Small intestine (tissue), 7 donors: ENCODE results near the gene CALCOCO2. TPM values are rescaled to one million over a fixed set of nuclear protein-coding genes. Genes with fewer than 3 reads are reported as not detected.
"Not testable (repeated sequence)": the region's sequence is repeated elsewhere in the genome, so short reads cannot be mapped to it uniquely, and the experiment has no call there.

Experiments
- DNase-seq, 2 donors: peaks; one replicate each; pipeline versions ENCODE4 v3.0.0 to v3.0.0-alpha.2; 2013
- FAIRE-seq: peaks from 2 replicates; lab custom pipeline; 2012; peaks lifted over from hg19 to GRCh38; lab: Jason Lieb, UNC
- H3K27ac ChIP-seq, 3 donors: one replicate each; pipeline ENCODE4 v1.5.1; 2013; ENCODE audit warnings: low read length in 2 of 3, mild to moderate bottlenecking in 2 of 3, control low read depth in 1 of 3, inconsistent platforms in 1 of 3, low read depth in 1 of 3, moderate library complexity in 1 of 3
- H3K27me3 ChIP-seq, 3 donors: one replicate each; pipeline ENCODE4 v1.6.1; 2013; ENCODE audit warnings: low read length in 3 of 3, inconsistent platforms in 1 of 3; ENCODE audit not compliant: control insufficient read depth in 3 of 3, insufficient read depth in 3 of 3
- H3K36me3 ChIP-seq, 3 donors: one replicate each; pipeline ENCODE4 v1.6.1; 2013; ENCODE audit warnings: low read length in 3 of 3, inconsistent platforms in 1 of 3, low read depth in 1 of 3, mild to moderate bottlenecking in 1 of 3, moderate library complexity in 1 of 3; ENCODE audit not compliant: control insufficient read depth in 3 of 3, insufficient read depth in 2 of 3
- H3K4me1 ChIP-seq, 3 donors: one replicate each; pipeline ENCODE4 v1.6.1; 2013; ENCODE audit warnings: low read length in 2 of 3, inconsistent platforms in 1 of 3, low read depth in 1 of 3, mild to moderate bottlenecking in 1 of 3, moderate library complexity in 1 of 3; ENCODE audit not compliant: control insufficient read depth in 3 of 3, insufficient read depth in 2 of 3
- H3K4me3 ChIP-seq, 3 donors: one replicate each; pipeline ENCODE4 v1.5.1; 2013; ENCODE audit warnings: low read length in 3 of 3, control low read depth in 1 of 3, inconsistent platforms in 1 of 3, low read depth in 1 of 3, mild to moderate bottlenecking in 1 of 3, moderate library complexity in 1 of 3
- H3K9me3 ChIP-seq, 2 donors: one replicate each; pipeline ENCODE4 v1.6.1; 2013; ENCODE audit warnings: low read depth in 1 of 2, low read length in 1 of 2; ENCODE audit not compliant: control insufficient read depth in 2 of 2, insufficient read depth in 1 of 2
- WGBS, 3 donors: extraction: QIAGEN DNeasy Blood & Tissue Kit; methylation state at CpG; one replicate each; pipeline ENCODE4 v1.1.7; 2013; 5-methylcytosine and 5-hydroxymethylcytosine counted together
- polyA plus RNA-seq, 4 donors: library from polyadenylated mRNA; stranded (reverse) in 3 of 4; unstranded in 1 of 4; fragments of 200-250 nt in 3 of 4; fragments of 120-200 nt in 1 of 4; gene quantifications; one replicate each; pipeline versions ENCODE4 v1.2.1 to v1.2.3, GENCODE V29; 2013
- donor health status: healthy with polysubstance abuse.
- donor health status: control.
- donor health status: control.
- donor health status: Bipolar disorder and iron deficiency.
- donor health status: healthy.

The CALCOCO2 gene
- polyA plus RNA-seq, 4 donors: 72.1 to 170 (median 87.8) TPM

- peak overlapping the region in 1 of 3 donors; percentile 2 for H3K27ac ChIP-seq
- H3K9me3 ChIP-seq: no peaks in the 10 kb centered on the region
- peaks cover 0 to 9% (median 0%) of the 10 kb centered on the region in 3 donors for H3K27me3 ChIP-seq
- 15 to 25% (median 16%) methylated on average over 7 of the region's 7 CpGs for WGBS, 3 donors
- H3K4me3 ChIP-seq: peak overlapping the region; percentile 24 to 44 (median 44)
- no peaks in the 10 kb centered on the region for H3K36me3 ChIP-seq
- no peak for DNase-seq
- FAIRE-seq: no peak
- peaks cover 3 to 22% (median 4%) of the 10 kb centered on the region in 3 donors for H3K4me1 ChIP-seq
Measured at GRCh38 chr17:48816438-48816773, 14.4 kb upstream of the CALCOCO2 start.

GRCh38 chr17:48816774-48817590, 13.9 kb upstream of the CALCOCO2 start, which contains the start of gene TTLL6:
TSS of gene TTLL6 (minus strand) at chr17:48817229. CDS start at chr17:48817072, 157 bp downstream.
- no peaks in the 10 kb centered on the region for H3K36me3 ChIP-seq
- WGBS, 3 donors: 1 to 2% (median 1%) methylated on average over 53 to 64 of the region's 64 CpGs
- H3K27ac ChIP-seq: peak within 1 kb of the TSS in 1 of 3 donors; percentile 2
- H3K9me3 ChIP-seq: no peaks in the 10 kb centered on the region
- peaks cover 0 to 9% (median 0%) of the 10 kb centered on the region in 3 donors for H3K27me3 ChIP-seq
- H3K4me3 ChIP-seq: peak within 1 kb of the TSS; percentile 24 to 44 (median 44)
- FAIRE-seq (no peak), DNase-seq (peak; percentile 92 to 94)
- peaks cover 3 to 20% (median 4%) of the 10 kb centered on the region in 3 donors for H3K4me1 ChIP-seq

- 68 to 82% (median 81%) methylated on average over 9 of the region's 9 CpGs for WGBS, 3 donors
- no peak for FAIRE-seq
Measured at GRCh38 chr17:48818361-48818841, 12.4 kb upstream of the CALCOCO2 start.

GRCh38 chr17:48819466-48819865, 11.4 kb upstream of the CALCOCO2 start:
- Histone ChIP-seq H3K36me3 (no peaks in the 10 kb centered on the region), H3K27me3 (peaks cover 0 to 9% (median 0%) of the 10 kb centered on the region in 3 donors), H3K4me1 (peaks cover 3 to 13% (median 4%) of the 10 kb centered on the region in 3 donors), H3K9me3 (no peaks in the 10 kb centered on the region), H3K27ac (no peak overlapping the region), H3K4me3 (no peak overlapping the region)
- no peak for DNase-seq
- 86 to 89% (median 88%) methylated on average over 11 of the region's 11 CpGs for WGBS, 3 donors
- FAIRE-seq: no peak

More at GRCh38 chr17:48818361-48818841, 12.4 kb upstream of the CALCOCO2 start:
- Histone ChIP-seq H3K27me3 (peaks cover 0 to 9% (median 0%) of the 10 kb centered on the region in 3 donors), H3K27ac (no peak overlapping the region), H3K4me1 (peaks cover 3 to 13% (median 4%) of the 10 kb centered on the region in 3 donors), H3K4me3 (no peak overlapping the region), H3K36me3 (no peaks in the 10 kb centered on the region), H3K9me3 (no peaks in the 10 kb centered on the region)
- DNase-seq: no peak

- WGBS, 3 donors: 56 to 74% (median 60%) methylated on average over 6 of the region's 6 CpGs
- not testable (repeated sequence) for H3K9me3 ChIP-seq, H3K36me3 ChIP-seq, FAIRE-seq, H3K4me3 ChIP-seq, H3K27me3 ChIP-seq, H3K27ac ChIP-seq
- peak in 1 of 2 donors; percentile 34 for DNase-seq
- peaks cover 3 to 13% (median 4%) of the 10 kb centered on the region in 3 donors for H3K4me1 ChIP-seq
Measured at GRCh38 chr17:48820936-48821335, 9.9 kb upstream of the CALCOCO2 start.

GRCh38 chr17:48825446-48826381, 5.1 kb upstream of the CALCOCO2 start:
- Histone ChIP-seq H3K27ac (no peak overlapping the region), H3K9me3 (no peaks in the 10 kb centered on the region), H3K36me3 (no peaks in the 10 kb centered on the region), H3K4me1 (peaks cover 0 to 5% (median 2%) of the 10 kb centered on the region in 3 donors), H3K27me3 (no peaks in the 10 kb centered on the region), H3K4me3 (no peak overlapping the region)
- FAIRE-seq (no peak), DNase-seq (no peak)
- WGBS, 3 donors: 64 to 73% (median 72%) methylated on average over 11 of the region's 11 CpGs

GRCh38 chr17:48831549-48831883, 681 bp downstream of the CALCOCO2 start:
- peak overlapping the region; percentile 91 to 98 (median 92) for H3K27ac ChIP-seq
- peaks cover 0 to 10% (median 0%) of the 10 kb centered on the region in 3 donors for H3K36me3 ChIP-seq
- WGBS, 3 donors: 1 to 10% (median 1%) methylated on average over 8 of the region's 8 CpGs
- no peaks in the 10 kb centered on the region for H3K27me3 ChIP-seq
- H3K4me3 ChIP-seq: peak overlapping the region; percentile 75 to 91 (median 90)
- FAIRE-seq (no peak), DNase-seq (no peak)
- H3K9me3 ChIP-seq: no peaks in the 10 kb centered on the region
- H3K4me1 ChIP-seq: peaks cover 5 to 20% (median 20%) of the 10 kb centered on the region in 3 donors

GRCh38 chr17:48834973-48835372, 4.1 kb downstream of the CALCOCO2 start:
- Histone ChIP-seq H3K27ac (no peak overlapping the region), H3K9me3 (no peaks in the 10 kb centered on the region), H3K27me3 (no peaks in the 10 kb centered on the region), H3K4me3 (no peak overlapping the region), H3K36me3 (peaks cover 0 to 16% (median 0%) of the 10 kb centered on the region in 3 donors), H3K4me1 (peaks cover 5 to 24% (median 20%) of the 10 kb centered on the region in 3 donors)
- DNase-seq: no peak
- 53 to 80% (median 67%) methylated on average over 2 of the region's 2 CpGs for WGBS, 3 donors
- FAIRE-seq: no peak
